IMR-90 (cell line): Measurements from ENCODE around the gene SLC10A3. TPM values are rescaled to one million over a fixed set of nuclear protein-coding genes. Genes with fewer than 3 reads are reported as not detected.

ENCODE experiments used
- ATAC-seq: fragments of 200-7000 bp; cut with Tn5 transposase; 2 replicates; pipeline ENCODE4 v1.9.1; 2020; ENCODE audit warnings: low read depth, mild to moderate bottlenecking, moderate library complexity
- BruUV-seq: library from RNA; stranded (reverse); fragments of 400-500 nt; replicated peaks from 2 replicates; lab custom pipeline; 2021; lab: Mats Ljungman, UMichigan
- CTCF ChIA-PET: fragments of 300-600 bp; formaldehyde crosslinking; extraction: SDS; loops from one replicate; lab custom pipeline; 2021; ENCODE audit warnings: antibody characterized with exemption; lab: Yijun Ruan, JAX
- POLR2A ChIA-PET: fragments of 300-600 bp; sonication (Branson Sonifier 250); formaldehyde crosslinking; loops from one replicate; lab custom pipeline; 2022; ENCODE audit warnings: antibody characterized with exemption; ENCODE audit not compliant: unreplicated experiment; lab: Charles Lee
- DNase-seq: peaks from one replicate; pipeline ENCODE4 v3.0.0; 2013
- H2AFZ ChIP-seq: replicated peaks from 2 replicates; pipeline ENCODE3; 2013; ENCODE audit warnings: low read length, mild to moderate bottlenecking; ENCODE audit not compliant: poor library complexity
- H2AK5ac ChIP-seq: 2 replicates; pipeline ENCODE4 v1.6.1; 2013; ENCODE audit warnings: low read depth, low read length, inconsistent platforms
- H2AK9ac ChIP-seq: replicated peaks from 2 replicates; pipeline ENCODE3; 2013; ENCODE audit warnings: mild to moderate bottlenecking, low read depth, low read length, moderate library complexity; ENCODE audit not compliant: poor library complexity
- H2BK120ac ChIP-seq: 2 replicates; pipeline ENCODE4 v1.6.1; 2013; ENCODE audit warnings: low read depth, low read length, inconsistent platforms
- H2BK15ac ChIP-seq: 3 replicates; pipeline ENCODE4 v1.6.1; 2013; ENCODE audit warnings: low read depth, low read length, inconsistent platforms
- H2BK20ac ChIP-seq: 2 replicates; pipeline ENCODE4 v1.6.1; 2013; ENCODE audit warnings: low read depth, mild to moderate bottlenecking, inconsistent platforms, low read length, moderate library complexity
- H2BK5ac ChIP-seq: 2 replicates; pipeline ENCODE4 v1.6.1; 2013; ENCODE audit warnings: mild to moderate bottlenecking, low read depth, low read length, inconsistent platforms; ENCODE audit not compliant: poor library complexity, severe bottlenecking
- H3K14ac ChIP-seq: replicated peaks from 2 replicates; pipeline ENCODE4 v1.6.1; 2013; ENCODE audit warnings: low read depth, low read length, inconsistent platforms
- H3K18ac ChIP-seq: 2 replicates; pipeline ENCODE4 v1.6.1; 2013; ENCODE audit warnings: low read depth, low read length, control low read depth
- H3K23ac ChIP-seq: 2 replicates; pipeline ENCODE4 v1.6.1; 2013; ENCODE audit warnings: low read depth, low read length, inconsistent platforms
- H3K27ac ChIP-seq: 2 replicates; pipeline ENCODE4 v1.5.1; 2013; ENCODE audit warnings: mild to moderate bottlenecking, control low read depth, low read length; ENCODE audit not compliant: insufficient read depth
- H3K27me3 ChIP-seq: 2 replicates; pipeline ENCODE4 v1.6.1; 2013; ENCODE audit warnings: low read length; ENCODE audit not compliant: control insufficient read depth, insufficient read depth
- H3K36me3 ChIP-seq: 2 replicates; pipeline ENCODE4 v1.6.1; 2013; ENCODE audit warnings: low read length, mixed read lengths; ENCODE audit not compliant: control insufficient read depth, insufficient read depth
- H3K4ac ChIP-seq: 2 replicates; pipeline ENCODE4 v1.6.1; 2013; ENCODE audit warnings: low read depth, low read length, inconsistent platforms
- H3K4me1 ChIP-seq: 2 replicates; pipeline ENCODE4 v1.6.1; 2013; ENCODE audit warnings: low read length, mixed read lengths; ENCODE audit not compliant: control insufficient read depth, insufficient read depth
- H3K4me2 ChIP-seq: 2 replicates; pipeline ENCODE4 v1.6.1; 2013; ENCODE audit warnings: low read depth, mild to moderate bottlenecking, control low read depth, low read length, moderate library complexity
- H3K4me3 ChIP-seq: 2 replicates; pipeline ENCODE4 v1.5.1; 2013; ENCODE audit warnings: low read depth, mild to moderate bottlenecking, control low read depth, low read length, moderate library complexity; ENCODE audit not compliant: insufficient read depth
- H3K56ac ChIP-seq: 2 replicates; pipeline ENCODE4 v1.6.1; 2013; ENCODE audit warnings: low read length, inconsistent platforms; ENCODE audit not compliant: insufficient read depth; ENCODE audit errors: extremely low read depth
- H3K79me1 ChIP-seq, 2 experiments: 2 replicates each; pipeline ENCODE4 v1.6.1; 2013; ENCODE audit warnings: low read length in 2 of 2, inconsistent platforms in 1 of 2, low read depth in 1 of 2
- H3K9ac ChIP-seq: 2 replicates; pipeline ENCODE4 v1.6.1; 2013; ENCODE audit warnings: low read depth, low read length, control low read depth
- H3K9me1 ChIP-seq: 2 replicates; pipeline ENCODE4 v1.6.1; 2013; ENCODE audit warnings: low read length, inconsistent platforms; ENCODE audit not compliant: insufficient read depth
- H3K9me3 ChIP-seq: 2 replicates; pipeline ENCODE4 v1.6.1; 2013; ENCODE audit warnings: low read length; ENCODE audit not compliant: control insufficient read depth, insufficient read depth
- H4K20me1 ChIP-seq: 2 replicates; pipeline ENCODE4 v1.6.1; 2013; ENCODE audit warnings: low read length, inconsistent platforms; ENCODE audit not compliant: insufficient read depth
- H4K5ac ChIP-seq: 2 replicates; pipeline ENCODE4 v1.6.1; 2013; ENCODE audit warnings: mild to moderate bottlenecking, low read depth, low read length, control low read depth
- H4K8ac ChIP-seq, 2 experiments: 2 replicates each; pipeline ENCODE4 v1.6.1; 2013; ENCODE audit warnings: low read depth in 2 of 2, low read length in 2 of 2, control low read depth in 1 of 2, inconsistent platforms in 1 of 2
- H4K91ac ChIP-seq: 2 replicates; pipeline ENCODE4 v1.6.1; 2013; ENCODE audit warnings: low read depth, low read length, inconsistent platforms; ENCODE audit not compliant: insufficient read depth
- BHLHE40 ChIP-seq: fragments of 150-350 bp; IDR thresholded peaks from 2 replicates; pipeline ENCODE4 v1.6.1; 2016; ENCODE audit warnings: mild to moderate bottlenecking, low read depth, low read length
- CEBPB ChIP-seq: IDR thresholded peaks from 2 replicates; pipeline ENCODE4 v1.6.1; 2012; ENCODE audit warnings: low read depth, low read length, improper control_type of control experiment
- CHD1 ChIP-seq: IDR thresholded peaks from 2 replicates; pipeline ENCODE4 v1.6.1; 2012; ENCODE audit warnings: low read depth, low read length, improper control_type of control experiment
- CTCF ChIP-seq: conservative IDR thresholded peaks from 2 replicates; pipeline ENCODE4 v1.5.1; 2012; ENCODE audit warnings: mild to moderate bottlenecking, low read depth, low read length, improper control_type of control experiment
- ELK1 ChIP-seq: fragments of 150-350 bp; IDR thresholded peaks from 2 replicates; pipeline ENCODE4 v1.6.1; 2016; ENCODE audit warnings: low read depth, mild to moderate bottlenecking, low read length, moderate library complexity, borderline replicate concordance
- FOS ChIP-seq: fragments of 150-350 bp; IDR thresholded peaks from 2 replicates; pipeline ENCODE4 v1.6.1; 2016; ENCODE audit warnings: low read depth, low read length
- MAFK ChIP-seq: IDR thresholded peaks from 2 replicates; pipeline ENCODE4 v1.6.1; 2012; ENCODE audit warnings: low read depth, low read length, improper control_type of control experiment
- MAZ ChIP-seq: IDR thresholded peaks from 2 replicates; pipeline ENCODE4 v1.6.1; 2012; ENCODE audit warnings: low read depth, mild to moderate bottlenecking, low read length, improper control_type of control experiment, moderate library complexity, borderline replicate concordance
- MXI1 ChIP-seq: IDR thresholded peaks from 2 replicates; pipeline ENCODE4 v1.6.1; 2012; ENCODE audit warnings: low read depth, mild to moderate bottlenecking, low read length, moderate library complexity, borderline replicate concordance
- NFE2L2 ChIP-seq: fragments of 150-350 bp; IDR thresholded peaks from 2 replicates; pipeline ENCODE4 v1.6.1; 2016; ENCODE audit warnings: low read depth, mild to moderate bottlenecking, low read length
- POLR2A ChIP-seq: IDR thresholded peaks from 2 replicates; pipeline ENCODE4 v1.6.1; 2012; ENCODE audit warnings: mild to moderate bottlenecking, low read depth, low read length
- RAD21 ChIP-seq: IDR thresholded peaks from 2 replicates; pipeline ENCODE4 v1.6.1; 2012; ENCODE audit warnings: low read length, improper control_type of control experiment
- RCOR1 ChIP-seq: IDR thresholded peaks from 2 replicates; pipeline ENCODE4 v1.6.1; 2012; ENCODE audit warnings: mild to moderate bottlenecking, low read length, improper control_type of control experiment; ENCODE audit not compliant: insufficient replicate concordance
- RFX5 ChIP-seq: IDR thresholded peaks from 2 replicates; pipeline ENCODE4 v1.8.0; 2012; ENCODE audit warnings: low read depth, mild to moderate bottlenecking, low read length, moderate library complexity
- SMC3 ChIP-seq: fragments of 150-350 bp; IDR thresholded peaks from 2 replicates; pipeline ENCODE4 v1.6.1; 2016; ENCODE audit warnings: low read depth, mild to moderate bottlenecking, antibody characterized with exemption, low read length, moderate library complexity
- USF2 ChIP-seq: fragments of 150-350 bp; IDR thresholded peaks from 2 replicates; pipeline ENCODE4 v1.6.1; 2017; ENCODE audit warnings: mild to moderate bottlenecking, antibody characterized with exemption, low read length, low read depth
- WGBS, 2 experiments: methylation state at CpG; one replicate each; pipeline versions ENCODE4 v1.1.5 to v1.1.7; 2013; ENCODE audit warnings: missing lambda C conversion rate in 2 of 2; ENCODE audit not compliant: insufficient read length in 1 of 2; ENCODE audit errors: extremely low coverage in 2 of 2; 5-methylcytosine and 5-hydroxymethylcytosine counted together
- dilution Hi-C: fragments of 300-500 bp; cut with HindIII; formaldehyde crosslinking; loops from one replicate; pipeline ENCODE4 v1.14.3; 2018; ENCODE audit warnings: low sequenced_read_pairs; ENCODE audit not compliant: unreplicated experiment
- in situ Hi-C: fragments of 300-500 bp; cut with MboI; formaldehyde crosslinking; loops from 3 replicates; pipeline ENCODE4 v1.14.3; 2019; ENCODE audit warnings: low sequenced_read_pairs, inconsistent platforms, mixed read lengths
- intact Hi-C: fragments of 100-400 bp; cut with micrococcal nuclease; formaldehyde crosslinking; loops from 2 replicates; pipeline ENCODE4 v1.10.0; 2022
- polyA plus RNA-seq, 3 experiments: library from polyadenylated mRNA; depleted of rRNA; stranded (reverse); fragments of >200 nt; gene quantifications; 2 replicates each; pipeline ENCODE4 v1.2.3, GENCODE V29; 2012; ENCODE audit warnings: low replicate concordance in 1 of 3
- total RNA-seq: library from RNA; depleted of rRNA; stranded (reverse); fragments of >200 nt; gene quantifications from 2 replicates; pipeline ENCODE4 v1.2.3, GENCODE V29; 2012

Gene SLC10A3
- total and polyA plus RNA-seq, 2 of the 4 experiments (the other 2 are of a cell fraction) = 15.2 to 24.6 TPM

- in situ Hi-C loops (no loop called here), intact Hi-C loops (no loop called here), dilution Hi-C loops (no loop called here)
- H3K27me3 ChIP-seq = no peaks in the 10 kb centered on the region
- H4K20me1 ChIP-seq = peaks cover 4% of the 10 kb centered on the region; the same call in 1 of the 2 replicates
- H2BK5ac ChIP-seq = no peak overlapping the region
- no peak overlapping the region for H3K14ac ChIP-seq
- H3K23ac ChIP-seq = no peak overlapping the region
- H3K27ac ChIP-seq = no peak overlapping the region
- peaks cover 2% of the 10 kb centered on the region; the same call in 1 of the 2 replicates for H3K4me1 ChIP-seq
- BruUV-seq = no TSS peak
- TF ChIP-seq MXI1 (no peak), NFE2L2 (no peak), USF2 (no peak), ELK1 (no peak), RFX5 (no peak), FOS (no peak), MAZ (no peak), MAFK (no peak), POLR2A (no peak), BHLHE40 (no peak), SMC3 (no peak), RCOR1 (no peak), RAD21 (no peak), CEBPB (no peak), CHD1 (no peak), CTCF (no peak)
- H4K5ac ChIP-seq = no peak overlapping the region
- H3K4me3 ChIP-seq = no peak overlapping the region
- no peak overlapping the region for H2BK15ac ChIP-seq
- ChIA-PET CTCF (no interaction called here), POLR2A (no interaction called here)
- DNase-seq (no peak), ATAC-seq (no peak)
- no peak overlapping the region for H4K8ac ChIP-seq
- no peak overlapping the region for H2AFZ ChIP-seq
- H2BK120ac ChIP-seq = no peak overlapping the region
- no peak overlapping the region for H2AK5ac ChIP-seq
- H3K9ac ChIP-seq = no peak overlapping the region
- H3K4ac ChIP-seq = no peak overlapping the region
- H3K9me1 ChIP-seq = no peaks in the 10 kb centered on the region
- H3K79me1 ChIP-seq = peaks cover 3 to 21% of the 10 kb centered on the region in 2 experiments; a peak in 3 of 4 replicates
- WGBS, 2 experiments = 67% methylated on average over 5 of the region's 7 CpGs; no CpG with 5 or more reads in 1 of the 2 experiments
- H3K36me3 ChIP-seq = peaks cover 12% of the 10 kb centered on the region; the same call in 1 of the 2 replicates
- no peak overlapping the region for H3K56ac ChIP-seq
- H3K4me2 ChIP-seq = no peak overlapping the region
- H2AK9ac ChIP-seq = no peak overlapping the region
- no peak overlapping the region for H2BK20ac ChIP-seq
- no peak overlapping the region for H4K91ac ChIP-seq
- no peaks in the 10 kb centered on the region for H3K9me3 ChIP-seq
- no peak overlapping the region for H3K18ac ChIP-seq
Measured at GRCh38 chrX:154482786-154483185, 7.6 kb downstream of the SLC10A3 start.
